Measurements from ENCODE around the gene DERA. TPM values are rescaled to one million over a fixed set of nuclear protein-coding genes. Genes with fewer than 3 reads are reported as not detected.

The DERA gene
- total RNA-seq, 1 donor from 2014 or later = 52.6 TPM

GRCh38 chr12:15875863-15876262 lies 35.3 kb upstream of the DERA start:
- no peak overlapping the region for H3K4me3 ChIP-seq (ENCODE audit: low read depth, low read length)
- no peak for TF ChIP-seq CTCF (conservative IDR thresholded peaks at IDR 0.05; ENCODE audit: low read depth, low read length)
- DNase-seq (ENCODE audit: low read depth) = no peak

GRCh38 chr12:15879413-15879812 lies 31.7 kb upstream of the DERA start:
- no peak for DNase-seq (ENCODE audit: low read depth)
- TF ChIP-seq CTCF (conservative IDR thresholded peaks at IDR 0.05; ENCODE audit: low read depth, low read length) = no peak
- H3K4me3 ChIP-seq (ENCODE audit: low read depth, low read length) = no peak overlapping the region

GRCh38 chr12:15880721-15881120 lies 30.4 kb upstream of the DERA start:
- no peak for TF ChIP-seq CTCF (conservative IDR thresholded peaks at IDR 0.05; ENCODE audit: low read depth, low read length)
- H3K4me3 ChIP-seq (ENCODE audit: low read depth, low read length) = no peak overlapping the region
- no peak for DNase-seq (ENCODE audit: low read depth)

GRCh38 chr12:15882118-15882971 lies 28.8 kb upstream of the DERA start, which contains the start of gene STRAP:
Gene STRAP (plus strand): TSS chr12:15882387. CDS start chr12:15882708, 321 bp downstream.
- peak; percentile 75 for DNase-seq (ENCODE audit: low read depth)
- TF ChIP-seq CTCF (conservative IDR thresholded peaks at IDR 0.05; ENCODE audit: low read depth, low read length) = no peak
- peak within 1 kb of the TSS; percentile 73 for H3K4me3 ChIP-seq (ENCODE audit: low read depth, low read length)

GRCh38 chr12:15883536-15883935 lies 27.6 kb upstream of the DERA start:
- H3K4me3 ChIP-seq (ENCODE audit: low read depth, low read length) = peak overlapping the region; percentile 73
- no peak for DNase-seq (ENCODE audit: low read depth)
- no peak for TF ChIP-seq CTCF (conservative IDR thresholded peaks at IDR 0.05; ENCODE audit: low read depth, low read length)

GRCh38 chr12:15886372-15887042 lies 24.6 kb upstream of the DERA start:
- no peak overlapping the region for H3K4me3 ChIP-seq (ENCODE audit: low read depth, low read length)
- no peak for TF ChIP-seq CTCF (conservative IDR thresholded peaks at IDR 0.05; ENCODE audit: low read depth, low read length)
- no peak for DNase-seq (ENCODE audit: low read depth)

Measured in epithelial cell of proximal tubule (primary cell).